WTC11 (cell line): ENCODE data around the gene AFAP1L2. TPM values are rescaled to one million over a fixed set of nuclear protein-coding genes. Genes with fewer than 3 reads are reported as not detected.

Source experiments
- ATAC-seq: fragments of 200-7000 bp; cut with Tn5 transposase; 2 replicates; pipeline ENCODE4 v1.10.0; 2021; ENCODE audit warnings: mild to moderate bottlenecking, moderate library complexity
- CTCF ChIA-PET: fragments of 300-600 bp; sonication (Branson Sonifier 250); formaldehyde crosslinking; loops from one replicate; lab custom pipeline; 2021; ENCODE audit warnings: antibody characterized with exemption; lab: Charles Lee
- POLR2A ChIA-PET: fragments of 350-600 bp; sonication (Branson Sonifier 250); formaldehyde crosslinking; loops from one replicate; lab custom pipeline; 2021; ENCODE audit warnings: antibody characterized with exemption; lab: Charles Lee
- DNase-seq: peaks from one replicate; pipeline ENCODE4 v3.0.0; 2021; ENCODE audit warnings: low spot score
- H3K27ac Mint-ChIP-seq: 2 replicates; pipeline ENCODE4 v1.8.0; 2021; ENCODE audit warnings: mixed read lengths
- H3K27me3 Mint-ChIP-seq: 2 replicates; pipeline ENCODE4 v1.8.0; 2021; ENCODE audit warnings: low read depth, mild to moderate bottlenecking, moderate library complexity, mixed read lengths
- H3K36me3 Mint-ChIP-seq: 2 replicates; pipeline ENCODE4 v1.8.0; 2021; ENCODE audit warnings: mixed read lengths
- H3K4me1 Mint-ChIP-seq: 2 replicates; pipeline ENCODE4 v1.8.0; 2022; ENCODE audit warnings: mixed read lengths
- H3K4me3 Mint-ChIP-seq: 2 replicates; pipeline ENCODE4 v1.8.0; 2021; ENCODE audit warnings: mild to moderate bottlenecking, moderate library complexity, mixed read lengths
- H3K9me3 Mint-ChIP-seq: 2 replicates; pipeline ENCODE4 v1.8.0; 2021; ENCODE audit warnings: mixed read lengths
- AR ChIP-seq: fragments of 250-450 bp; sonication (Bioruptor Pico); IDR thresholded peaks from 2 replicates; pipeline ENCODE4 v1.9.0; 2021; ENCODE audit warnings: mild to moderate bottlenecking
- ATF1 ChIP-seq: sonication (generic); formaldehyde crosslinking; IDR thresholded peaks from 2 replicates; pipeline ENCODE4 v1.8.1; 2023; ENCODE audit warnings: mild to moderate bottlenecking, moderate library complexity, missing genetic modification reagents
- ATF6 ChIP-seq: sonication (generic); formaldehyde crosslinking; IDR thresholded peaks from 2 replicates; pipeline ENCODE4 v1.8.1; 2023; ENCODE audit warnings: mild to moderate bottlenecking, missing genetic modification reagents
- CBFB ChIP-seq: sonication (generic); formaldehyde crosslinking; IDR thresholded peaks from 2 replicates; pipeline ENCODE4 v1.8.1; 2022; ENCODE audit warnings: mild to moderate bottlenecking, low read depth, missing genetic modification reagents
- CDX4 ChIP-seq: fragments of 250-450 bp; sonication (Bioruptor Pico); IDR thresholded peaks from 2 replicates; pipeline ENCODE4 v1.9.0; 2021; ENCODE audit warnings: moderate library complexity, mild to moderate bottlenecking, inconsistent platforms, borderline replicate concordance
- ESRRA ChIP-seq: sonication (generic); formaldehyde crosslinking; IDR thresholded peaks from 2 replicates; pipeline ENCODE4 v1.8.1; 2022; ENCODE audit warnings: mild to moderate bottlenecking, missing genetic modification reagents, borderline replicate concordance
- GTF2I ChIP-seq: fragments of 250-450 bp; sonication (Bioruptor Pico); conservative IDR thresholded peaks from 2 replicates; pipeline ENCODE4 v1.4.0; 2021; ENCODE audit warnings: mild to moderate bottlenecking
- IRF1 ChIP-seq: sonication (generic); formaldehyde crosslinking; IDR thresholded peaks from 2 replicates; pipeline ENCODE4 v1.8.0; 2023; ENCODE audit warnings: missing genetic modification reagents
- MXD4 ChIP-seq: fragments of 250-450 bp; sonication (Bioruptor Pico); IDR thresholded peaks from 2 replicates; pipeline ENCODE4 v1.8.0; 2021; ENCODE audit warnings: mild to moderate bottlenecking, moderate library complexity, borderline replicate concordance
- TEAD1 ChIP-seq: sonication (generic); formaldehyde crosslinking; IDR thresholded peaks from 2 replicates; pipeline ENCODE4 v1.8.0; 2022; ENCODE audit warnings: mild to moderate bottlenecking, missing genetic modification reagents
- USF1 ChIP-seq: sonication (generic); formaldehyde crosslinking; IDR thresholded peaks from 2 replicates; pipeline ENCODE4 v1.8.0; 2022; ENCODE audit warnings: mild to moderate bottlenecking, missing genetic modification reagents
- ZNF263 ChIP-seq: sonication (generic); formaldehyde crosslinking; IDR thresholded peaks from 2 replicates; pipeline ENCODE4 v1.8.1; 2022; ENCODE audit warnings: low read depth, mild to moderate bottlenecking, moderate library complexity, missing genetic modification reagents
- ZNF317 ChIP-seq: sonication (generic); formaldehyde crosslinking; IDR thresholded peaks from 2 replicates; pipeline ENCODE4 v1.8.1; 2023; ENCODE audit warnings: low read depth, mild to moderate bottlenecking, moderate library complexity, missing genetic modification reagents, borderline replicate concordance
- ZNF423 ChIP-seq: fragments of 250-450 bp; sonication (Bioruptor Pico); IDR thresholded peaks from 2 replicates; pipeline ENCODE4 v2.1.2; 2022; ENCODE audit warnings: mild to moderate bottlenecking, moderate library complexity
- ZNF512 ChIP-seq: sonication (generic); formaldehyde crosslinking; IDR thresholded peaks from 2 replicates; pipeline ENCODE4 v1.8.1; 2022; ENCODE audit warnings: missing genetic modification reagents, borderline replicate concordance
- ZSCAN18 ChIP-seq: fragments of 250-450 bp; sonication (Bioruptor Pico); IDR thresholded peaks from 2 replicates; pipeline ENCODE4 v2.1.2; 2022; ENCODE audit warnings: mild to moderate bottlenecking, moderate library complexity
- total RNA-seq: library from RNA; stranded (reverse); gene quantifications from 3 replicates; pipeline ENCODE4 v1.2.3, GENCODE V29; 2021

AFAP1L2 gene
- total RNA-seq, 1 experiment from 2014 or later = 5.0 TPM

GRCh38 chr10:114347791-114348190 lies 56.5 kb downstream of the AFAP1L2 start (continued):
- TF ChIP-seq ATF6 (CRISPR knock-in tag) (no peak), ZNF263 (CRISPR knock-in tag) (no peak), ZNF423 (CRISPR knock-in tag) (no peak), GTF2I (CRISPR knock-in tag) (no peak), ZNF512 (CRISPR knock-in tag) (no peak), CBFB (CRISPR knock-in tag) (no peak), ATF1 (CRISPR knock-in tag) (no peak), IRF1 (no peak), USF1 (CRISPR knock-in tag) (no peak)

- Mint-ChIP-seq H3K4me1 (peaks cover 34% of the 10 kb centered on the region), H3K4me3 (no peak overlapping the region), H3K36me3 (no peaks in the 10 kb centered on the region), H3K27ac (no peak overlapping the region), H3K9me3 (no peaks in the 10 kb centered on the region)
- ATAC-seq = no peak
- CTCF ChIA-PET = interaction anchor here (2.2 kb wide), 1 partner anchor 112 kb away, joined by 6 read pairs; no protein-coding TSS in a partner anchor
- DNase-seq = no peak
- TF ChIP-seq AR (no peak), CDX4 (CRISPR knock-in tag) (no peak), ZNF317 (CRISPR knock-in tag) (no peak), ATF6 (CRISPR knock-in tag) (no peak), TEAD1 (no peak), MXD4 (CRISPR knock-in tag) (no peak), ZSCAN18 (CRISPR knock-in tag) (no peak), ESRRA (CRISPR knock-in tag) (no peak)
- TF ChIP-seq, all 79 proteins: peak for 0
- H3K27me3 Mint-ChIP-seq = no peaks in the 10 kb centered on the region
- POLR2A ChIA-PET = no interaction called here
These were observed 57.1 kb downstream of the AFAP1L2 start for GRCh38 chr10:114347241-114347640.
